Posterior cingulate gyrus (tissue), 11 donors: ENCODE data around the gene ELMO1.

Experiments
- DNase-seq, 10 donors: peaks; one replicate each; pipeline versions ENCODE4 v3.0.0 to v3.0.0-alpha.2; 2020 to 2021; ENCODE audit warnings: mixed read lengths in 3 of 10
- intact Hi-C: fragments of 100-400 bp; cut with DNase I; formaldehyde crosslinking; loops from one replicate; pipeline ENCODE4 v1.15.1; 2023

ELMO1 gene

GRCh38 chr7:37416378-37417106 is 32.1 kb downstream of the ELMO1 start:
- intact Hi-C loops, result no loop called here
- DNase-seq, result no peak

- intact Hi-C loops, result no loop called here
- no peak for DNase-seq
Observed at GRCh38 chr7:37415629-37416028, 33.0 kb downstream of the ELMO1 start.

- no peak for DNase-seq
Observed at GRCh38 chr7:37414352-37414983, 34.2 kb downstream of the ELMO1 start.

GRCh38 chr7:37411444-37412034 is 37.1 kb downstream of the ELMO1 start:
- intact Hi-C loops, result no loop called here
- no peak for DNase-seq

More at GRCh38 chr7:37414352-37414983, 34.2 kb downstream of the ELMO1 start:
- intact Hi-C loops, result no loop called here

GRCh38 chr7:37410305-37411229 is 38.1 kb downstream of the ELMO1 start:
- intact Hi-C loops, result no loop called here
- DNase-seq, result no peak

- intact Hi-C loops, result no loop called here
- DNase-seq, result no peak
Observed at GRCh38 chr7:37409461-37409860, 39.2 kb downstream of the ELMO1 start.

- intact Hi-C loops, result no loop called here
- DNase-seq, result no peak
Observed at GRCh38 chr7:37408291-37409228, 40.1 kb downstream of the ELMO1 start.

- no peak for DNase-seq
- intact Hi-C loops, result no loop called here
Observed at GRCh38 chr7:37405603-37406122, 43.0 kb downstream of the ELMO1 start.

- intact Hi-C loops, result no loop called here
- DNase-seq, result no peak
Observed at GRCh38 chr7:37405128-37405527, 43.5 kb downstream of the ELMO1 start.

GRCh38 chr7:37399876-37400421 is 48.7 kb downstream of the ELMO1 start:
- intact Hi-C loops, result no loop called here
- DNase-seq, result no peak

- no peak for DNase-seq
- intact Hi-C loops, result no loop called here
Observed at GRCh38 chr7:37398403-37398802, 50.3 kb downstream of the ELMO1 start.

GRCh38 chr7:37395618-37396259 is 52.9 kb downstream of the ELMO1 start:
- DNase-seq, result no peak
- intact Hi-C loops, result no loop called here

- DNase-seq, result no peak
- intact Hi-C loops, result no loop called here
Observed at GRCh38 chr7:37394158-37394557, 54.5 kb downstream of the ELMO1 start.

GRCh38 chr7:37393476-37393875 is 55.2 kb downstream of the ELMO1 start:
- intact Hi-C loops, result no loop called here
- no peak for DNase-seq

GRCh38 chr7:37392673-37393017 is 56.0 kb downstream of the ELMO1 start:
- intact Hi-C loops, result no loop called here
- DNase-seq, result no peak

- intact Hi-C loops, result no loop called here
- DNase-seq, result no peak
Observed at GRCh38 chr7:37391791-37392672, 56.6 kb downstream of the ELMO1 start.

- intact Hi-C loops, result no loop called here
- DNase-seq, result no peak
Observed at GRCh38 chr7:37390114-37390513, 58.5 kb downstream of the ELMO1 start.

- intact Hi-C loops, result no loop called here
- no peak for DNase-seq
Observed at GRCh38 chr7:37388811-37389210, 59.9 kb downstream of the ELMO1 start.
